ENCODE data around the gene KLK1.
"Not testable (repeated sequence)": the region's sequence is repeated elsewhere in the genome, so short reads cannot be mapped to it uniquely, and the experiment has no call there.

KLK1 gene

GRCh38 chr19:50791594-50792271 is 31.9 kb downstream of the KLK1 start:
- no peak for DNase-seq

GRCh38 chr19:50790922-50791467 is 32.6 kb downstream of the KLK1 start:
- no peak for DNase-seq

GRCh38 chr19:50790396-50790795 is 33.2 kb downstream of the KLK1 start, which contains the start of gene ACP4:
Gene ACP4, plus strand, starts transcription at chr19:50790415. Its CDS starts 0 bp downstream, at chr19:50790415.
- DNase-seq = no peak

- no peak for DNase-seq
Measured at GRCh38 chr19:50785329-50785728, 38.3 kb downstream of the KLK1 start.

- DNase-seq = no peak
Measured at GRCh38 chr19:50784710-50785109, 38.9 kb downstream of the KLK1 start.

- not testable (repeated sequence) for DNase-seq
Measured at GRCh38 chr19:50783848-50784152, 39.8 kb downstream of the KLK1 start.

- no peak for DNase-seq
Measured at GRCh38 chr19:50780753-50781435, 42.7 kb downstream of the KLK1 start.

GRCh38 chr19:50779504-50780457 is 43.8 kb downstream of the KLK1 start:
- DNase-seq = no peak

- DNase-seq = no peak
Measured at GRCh38 chr19:50778906-50779430, 44.6 kb downstream of the KLK1 start.

- DNase-seq = no peak
Measured at GRCh38 chr19:50777830-50778303, 45.7 kb downstream of the KLK1 start.

GRCh38 chr19:50777261-50777660 is 46.3 kb downstream of the KLK1 start:
- no peak for DNase-seq

GRCh38 chr19:50776131-50776530 is 47.5 kb downstream of the KLK1 start:
- no peak for DNase-seq

- not testable (repeated sequence) for DNase-seq
Measured at GRCh38 chr19:50773454-50773853, 50.1 kb downstream of the KLK1 start.

- not testable (repeated sequence) for DNase-seq
Measured at GRCh38 chr19:50772912-50773311, 50.7 kb downstream of the KLK1 start.

- no peak for DNase-seq
Measured at GRCh38 chr19:50772476-50772875, 51.1 kb downstream of the KLK1 start.

GRCh38 chr19:50770888-50771287 is 52.7 kb downstream of the KLK1 start:
- no peak for DNase-seq

GRCh38 chr19:50770164-50770563 is 53.4 kb downstream of the KLK1 start, which contains the start of gene GPR32:
Gene GPR32, plus strand, starts transcription at chr19:50770464. Its CDS starts 137 bp downstream, at chr19:50770601.
- not testable (repeated sequence) for DNase-seq

Data from cerebellar nuclear complex (tissue), 1 donor.